Fibroblast of lung (primary cell): Measurements from ENCODE around the gene DEFB114.

Source experiments
- EZH2 ChIP-seq: IDR thresholded peaks from 2 replicates; pipeline ENCODE4 v1.5.1; 2012; ENCODE audit warnings: low read length, control low read depth, mild to moderate bottlenecking; ENCODE audit errors: missing control alignments
- TF ChIP-seq, protein P1 (sequence below), 2 donors: IDR thresholded peaks in 1 of 2; conservative IDR thresholded peaks in 1 of 2; 1 replicate in 1 of 2; 2 replicates in 1 of 2; pipeline ENCODE4 v1.5.1; 2011 to 2012; ENCODE audit warnings: low read length in 2 of 2, control low read depth in 1 of 2, inconsistent platforms in 1 of 2, low read depth in 1 of 2, mild to moderate bottlenecking in 1 of 2

GRCh38 chr6:49919261-49919660 lies 44.7 kb downstream of the DEFB114 start:
- TF ChIP-seq, protein P1, sequence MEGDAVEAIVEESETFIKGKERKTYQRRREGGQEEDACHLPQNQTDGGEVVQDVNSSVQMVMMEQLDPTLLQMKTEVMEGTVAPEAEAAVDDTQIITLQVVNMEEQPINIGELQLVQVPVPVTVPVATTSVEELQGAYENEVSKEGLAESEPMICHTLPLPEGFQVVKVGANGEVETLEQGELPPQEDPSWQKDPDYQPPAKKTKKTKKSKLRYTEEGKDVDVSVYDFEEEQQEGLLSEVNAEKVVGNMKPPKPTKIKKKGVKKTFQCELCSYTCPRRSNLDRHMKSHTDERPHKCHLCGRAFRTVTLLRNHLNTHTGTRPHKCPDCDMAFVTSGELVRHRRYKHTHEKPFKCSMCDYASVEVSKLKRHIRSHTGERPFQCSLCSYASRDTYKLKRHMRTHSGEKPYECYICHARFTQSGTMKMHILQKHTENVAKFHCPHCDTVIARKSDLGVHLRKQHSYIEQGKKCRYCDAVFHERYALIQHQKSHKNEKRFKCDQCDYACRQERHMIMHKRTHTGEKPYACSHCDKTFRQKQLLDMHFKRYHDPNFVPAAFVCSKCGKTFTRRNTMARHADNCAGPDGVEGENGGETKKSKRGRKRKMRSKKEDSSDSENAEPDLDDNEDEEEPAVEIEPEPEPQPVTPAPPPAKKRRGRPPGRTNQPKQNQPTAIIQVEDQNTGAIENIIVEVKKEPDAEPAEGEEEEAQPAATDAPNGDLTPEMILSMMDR (conservative IDR thresholded peaks at IDR 0.05 in 1 of 2, IDR thresholded peaks at IDR 0.05 in 1 of 2; ENCODE audit: low read depth in 1 of 2, low read length in 2 of 2): no peak
- TF ChIP-seq EZH2: no peak
